ENCODE measurements around the gene GRAMD4. TPM values are rescaled to one million over a fixed set of nuclear protein-coding genes. Genes with fewer than 3 reads are reported as not detected.
A peak's percentile ranks its signal among the peaks of the same experiment; 100 is the strongest.

GRAMD4 gene
- total and polyA plus RNA-seq, 12 donors, result 15.0 to 241 (median 79.4) TPM

GRCh38 chr22:46617207-46617985, 2.8 kb upstream of the GRAMD4 start:
- Histone ChIP-seq H3K27me3 (no peaks in the 10 kb centered on the region), H3K4me3 (no peak overlapping the region), H3K27ac (no peak overlapping the region), H3K9me3 (replicated peaks in 1 of 3) (no peaks in the 10 kb centered on the region), H3K36me3 (replicated peaks in 1 of 2) (no peaks in the 10 kb centered on the region), H3K4me1 (replicated peaks in 1 of 2) (peaks cover 16 to 43% of the 10 kb centered on the region in 2 donors)
- TF ChIP-seq CTCF (IDR thresholded peaks at IDR 0.05) (no peak), POLR2A (IDR thresholded peaks at IDR 0.05) (no peak)
- intact Hi-C loops (cut with DNase I), result no loop called here
- 83 to 86% (median 85%) methylated on average over 8 to 18 of the region's 18 CpGs for WGBS, 4 donors
- DNase-seq, result peak in 1 of 7 donors; percentile 9

- intact Hi-C loops (cut with DNase I), result no loop called here
- DNase-seq, result no peak
- 86 to 94% (median 92%) methylated on average over 24 to 29 of the region's 29 CpGs for WGBS, 4 donors
- no peak overlapping the region for H3K4me3 ChIP-seq
- H3K27ac ChIP-seq, result peak overlapping the region in 1 of 5 donors; percentile 47
- H3K9me3 ChIP-seq (replicated peaks in 1 of 3), result no peaks in the 10 kb centered on the region
- H3K36me3 ChIP-seq (replicated peaks in 1 of 2), result no peaks in the 10 kb centered on the region
- H3K27me3 ChIP-seq, result no peaks in the 10 kb centered on the region
- H3K4me1 ChIP-seq (replicated peaks in 1 of 2), result peaks cover 9 to 36% of the 10 kb centered on the region in 2 donors
- TF ChIP-seq POLR2A (IDR thresholded peaks at IDR 0.05) (no peak), CTCF (IDR thresholded peaks at IDR 0.05) (no peak)
Observed at GRCh38 chr22:46617986-46618647, 2.1 kb upstream of the GRAMD4 start.

- TF ChIP-seq CTCF (IDR thresholded peaks at IDR 0.05) (no peak), POLR2A (IDR thresholded peaks at IDR 0.05) (no peak)
- H3K27me3 ChIP-seq, result no peaks in the 10 kb centered on the region
- H3K9me3 ChIP-seq (replicated peaks in 1 of 3), result no peaks in the 10 kb centered on the region
- H3K4me3 ChIP-seq, result no peak overlapping the region
- peak in 3 of 7 donors; percentile 30 to 47 (median 39) for DNase-seq
- WGBS, 4 donors, result 65 to 92% (median 81%) methylated on average over 10 to 19 of the region's 19 CpGs
- intact Hi-C loops (cut with DNase I), result no loop called here
- H3K36me3 ChIP-seq (replicated peaks in 1 of 2), result no peaks in the 10 kb centered on the region
- H3K4me1 ChIP-seq (replicated peaks in 1 of 2), result peaks cover 5 to 31% of the 10 kb centered on the region in 2 donors
- H3K27ac ChIP-seq, result peak overlapping the region in 2 of 5 donors; percentile 47 to 49
Observed at GRCh38 chr22:46618667-46619066, 1.5 kb upstream of the GRAMD4 start.

- intact Hi-C loops (cut with DNase I), result no loop called here
- H3K4me3 ChIP-seq, result no peak overlapping the region
- peak overlapping the region in 2 of 5 donors; percentile 47 to 49 for H3K27ac ChIP-seq
- no peaks in the 10 kb centered on the region for H3K36me3 ChIP-seq (replicated peaks in 1 of 2)
- H3K4me1 ChIP-seq (replicated peaks in 1 of 2), result peaks cover 5 to 25% of the 10 kb centered on the region in 2 donors
- DNase-seq, result peak in 1 of 7 donors; percentile 7
- no peak for TF ChIP-seq POLR2A (IDR thresholded peaks at IDR 0.05)
- TF ChIP-seq CTCF (IDR thresholded peaks at IDR 0.05), result no peak
- no peaks in the 10 kb centered on the region for H3K9me3 ChIP-seq (replicated peaks in 1 of 3)
- no peaks in the 10 kb centered on the region for H3K27me3 ChIP-seq
- 81 to 90% (median 86%) methylated on average over 9 to 10 of the region's 10 CpGs for WGBS, 4 donors
Observed at GRCh38 chr22:46619240-46619829, 851 bp upstream of the GRAMD4 start.
